Activated naive CD8-positive, alpha-beta T cell treated with anti-CD3 and anti-CD28 coated beads, Interleukin-2, amount 50 U/mL, for 16 hours (primary cell): Measurements from ENCODE around the gene MYOCOS.
"Not testable (repeated sequence)": the region's sequence is repeated elsewhere in the genome, so short reads cannot be mapped to it uniquely, and the experiment has no call there.

Source experiments
- DNase-seq: peaks from one replicate; pipeline ENCODE4 v3.0.0-alpha.2; 2020; ENCODE audit warnings: low read depth, low spot score

The MYOCOS gene

GRCh38 chr1:171622152-171622462, at the start of gene MYOCOS:
MYOCOS (plus strand) TSS chr1:171622243; CDS start chr1:171623884, 1,641 bp downstream.
- DNase-seq = no peak

- no peak for DNase-seq
These were observed 45.9 kb upstream of the MYOCOS start for GRCh38 chr1:171576144-171576543.

GRCh38 chr1:171581226-171581625, 40.8 kb upstream of the MYOCOS start:
- no peak for DNase-seq

- DNase-seq = no peak
These were observed 40.3 kb upstream of the MYOCOS start for GRCh38 chr1:171581766-171582165.

- DNase-seq = no peak
These were observed 39.5 kb upstream of the MYOCOS start for GRCh38 chr1:171582589-171582988.

GRCh38 chr1:171583591-171584201, 38.3 kb upstream of the MYOCOS start:
- DNase-seq = no peak

- no peak for DNase-seq
These were observed 36.3 kb upstream of the MYOCOS start for GRCh38 chr1:171585715-171586114.

GRCh38 chr1:171588230-171588629, 33.8 kb upstream of the MYOCOS start:
- DNase-seq = no peak

GRCh38 chr1:171590022-171590421, 32.0 kb upstream of the MYOCOS start:
- DNase-seq = no peak

- no peak for DNase-seq
These were observed 26.7 kb upstream of the MYOCOS start for GRCh38 chr1:171595324-171595723.

GRCh38 chr1:171596119-171596518, 25.9 kb upstream of the MYOCOS start:
- DNase-seq = no peak

- DNase-seq = no peak
These were observed 25.3 kb upstream of the MYOCOS start for GRCh38 chr1:171596705-171597104.

GRCh38 chr1:171597203-171597602, 24.8 kb upstream of the MYOCOS start:
- DNase-seq = no peak

GRCh38 chr1:171600310-171600709, 21.7 kb upstream of the MYOCOS start:
- not testable (repeated sequence) for DNase-seq

GRCh38 chr1:171600862-171601261, 21.2 kb upstream of the MYOCOS start:
- DNase-seq = no peak

- DNase-seq = not testable (repeated sequence)
These were observed 19.0 kb upstream of the MYOCOS start for GRCh38 chr1:171603042-171603441.

GRCh38 chr1:171606402-171606941, 15.6 kb upstream of the MYOCOS start:
- no peak for DNase-seq

GRCh38 chr1:171610385-171610784, 11.7 kb upstream of the MYOCOS start:
- DNase-seq = no peak

GRCh38 chr1:171611306-171611705, 10.7 kb upstream of the MYOCOS start:
- no peak for DNase-seq

GRCh38 chr1:171613282-171613681, 8.8 kb upstream of the MYOCOS start:
- DNase-seq = no peak

GRCh38 chr1:171615122-171615906, 6.7 kb upstream of the MYOCOS start:
- DNase-seq = not testable (repeated sequence)

GRCh38 chr1:171616586-171616985, 5.5 kb upstream of the MYOCOS start:
- no peak for DNase-seq
